Measurements from ENCODE around the gene NEK5.

GRCh38 chr13:52067237-52067636 lies 61.6 kb downstream of the NEK5 start:
- TF ChIP-seq, protein P1, sequence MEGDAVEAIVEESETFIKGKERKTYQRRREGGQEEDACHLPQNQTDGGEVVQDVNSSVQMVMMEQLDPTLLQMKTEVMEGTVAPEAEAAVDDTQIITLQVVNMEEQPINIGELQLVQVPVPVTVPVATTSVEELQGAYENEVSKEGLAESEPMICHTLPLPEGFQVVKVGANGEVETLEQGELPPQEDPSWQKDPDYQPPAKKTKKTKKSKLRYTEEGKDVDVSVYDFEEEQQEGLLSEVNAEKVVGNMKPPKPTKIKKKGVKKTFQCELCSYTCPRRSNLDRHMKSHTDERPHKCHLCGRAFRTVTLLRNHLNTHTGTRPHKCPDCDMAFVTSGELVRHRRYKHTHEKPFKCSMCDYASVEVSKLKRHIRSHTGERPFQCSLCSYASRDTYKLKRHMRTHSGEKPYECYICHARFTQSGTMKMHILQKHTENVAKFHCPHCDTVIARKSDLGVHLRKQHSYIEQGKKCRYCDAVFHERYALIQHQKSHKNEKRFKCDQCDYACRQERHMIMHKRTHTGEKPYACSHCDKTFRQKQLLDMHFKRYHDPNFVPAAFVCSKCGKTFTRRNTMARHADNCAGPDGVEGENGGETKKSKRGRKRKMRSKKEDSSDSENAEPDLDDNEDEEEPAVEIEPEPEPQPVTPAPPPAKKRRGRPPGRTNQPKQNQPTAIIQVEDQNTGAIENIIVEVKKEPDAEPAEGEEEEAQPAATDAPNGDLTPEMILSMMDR (conservative IDR thresholded peaks at IDR 0.05): no peak
- TF ChIP-seq ZFX (IDR thresholded peaks at IDR 0.05): no peak

All from C4-2B (cell line).